Uterus (tissue), 2 donors: ENCODE measurements around the gene IYD.

Experiments
- POLR2A ChIP-seq, 2 donors: fragments of 450-650 bp; IDR thresholded peaks; one replicate each; pipeline ENCODE4 v1.6.1; 2016; ENCODE audit warnings: antibody characterized with exemption in 2 of 2, mild to moderate bottlenecking in 1 of 2, moderate library complexity in 1 of 2
- TF ChIP-seq, protein P1 (sequence below), 4 experiments: fragments of 200-600 bp in 2 of 4; fragments of 450-650 bp in 2 of 4; sonication (generic) in 2 of 4; IDR thresholded peaks; one replicate each; pipeline ENCODE4 v1.5.1; 2016 to 2019; ENCODE audit warnings: antibody characterized with exemption in 4 of 4, mild to moderate bottlenecking in 2 of 4, moderate library complexity in 1 of 4

DNA sequence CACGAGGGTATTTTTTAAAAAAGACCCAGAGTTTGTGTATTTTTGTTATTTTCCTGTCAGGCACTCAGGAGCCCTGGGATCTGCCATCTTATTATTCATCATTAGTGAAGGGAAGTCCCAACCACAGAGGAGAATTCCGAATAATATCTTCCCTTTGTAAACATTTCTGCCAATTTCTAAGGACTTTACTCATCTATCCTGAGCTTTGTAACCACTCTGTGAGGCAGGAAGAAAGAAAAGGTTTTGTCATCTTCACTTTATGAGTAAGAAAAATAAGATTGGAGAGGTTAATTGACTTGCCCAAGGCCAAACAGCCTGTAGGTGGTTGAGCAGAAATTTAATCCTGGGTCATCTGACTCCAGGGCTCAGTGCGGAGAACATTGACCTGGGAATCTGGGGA, 23.0 kb upstream of the IYD start:
- TF ChIP-seq, protein P1, sequence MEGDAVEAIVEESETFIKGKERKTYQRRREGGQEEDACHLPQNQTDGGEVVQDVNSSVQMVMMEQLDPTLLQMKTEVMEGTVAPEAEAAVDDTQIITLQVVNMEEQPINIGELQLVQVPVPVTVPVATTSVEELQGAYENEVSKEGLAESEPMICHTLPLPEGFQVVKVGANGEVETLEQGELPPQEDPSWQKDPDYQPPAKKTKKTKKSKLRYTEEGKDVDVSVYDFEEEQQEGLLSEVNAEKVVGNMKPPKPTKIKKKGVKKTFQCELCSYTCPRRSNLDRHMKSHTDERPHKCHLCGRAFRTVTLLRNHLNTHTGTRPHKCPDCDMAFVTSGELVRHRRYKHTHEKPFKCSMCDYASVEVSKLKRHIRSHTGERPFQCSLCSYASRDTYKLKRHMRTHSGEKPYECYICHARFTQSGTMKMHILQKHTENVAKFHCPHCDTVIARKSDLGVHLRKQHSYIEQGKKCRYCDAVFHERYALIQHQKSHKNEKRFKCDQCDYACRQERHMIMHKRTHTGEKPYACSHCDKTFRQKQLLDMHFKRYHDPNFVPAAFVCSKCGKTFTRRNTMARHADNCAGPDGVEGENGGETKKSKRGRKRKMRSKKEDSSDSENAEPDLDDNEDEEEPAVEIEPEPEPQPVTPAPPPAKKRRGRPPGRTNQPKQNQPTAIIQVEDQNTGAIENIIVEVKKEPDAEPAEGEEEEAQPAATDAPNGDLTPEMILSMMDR (IDR thresholded peaks at IDR 0.05), result no peak
- TF ChIP-seq POLR2A (IDR thresholded peaks at IDR 0.05), result no peak
